Stimulated activated CD4-positive, alpha-beta T cell treated with anti-CD3 and anti-CD28 coated beads, Interleukin-15, amount 100 ng/mL, for 24 hours (primary cell): ENCODE results near the gene CLP1.
"Not testable (repeated sequence)": the region's sequence is repeated elsewhere in the genome, so short reads cannot be mapped to it uniquely, and the experiment has no call there.

Experiments used
- DNase-seq: peaks from one replicate; pipeline ENCODE4 v3.0.0-alpha.2; 2020

The CLP1 gene

DNA sequence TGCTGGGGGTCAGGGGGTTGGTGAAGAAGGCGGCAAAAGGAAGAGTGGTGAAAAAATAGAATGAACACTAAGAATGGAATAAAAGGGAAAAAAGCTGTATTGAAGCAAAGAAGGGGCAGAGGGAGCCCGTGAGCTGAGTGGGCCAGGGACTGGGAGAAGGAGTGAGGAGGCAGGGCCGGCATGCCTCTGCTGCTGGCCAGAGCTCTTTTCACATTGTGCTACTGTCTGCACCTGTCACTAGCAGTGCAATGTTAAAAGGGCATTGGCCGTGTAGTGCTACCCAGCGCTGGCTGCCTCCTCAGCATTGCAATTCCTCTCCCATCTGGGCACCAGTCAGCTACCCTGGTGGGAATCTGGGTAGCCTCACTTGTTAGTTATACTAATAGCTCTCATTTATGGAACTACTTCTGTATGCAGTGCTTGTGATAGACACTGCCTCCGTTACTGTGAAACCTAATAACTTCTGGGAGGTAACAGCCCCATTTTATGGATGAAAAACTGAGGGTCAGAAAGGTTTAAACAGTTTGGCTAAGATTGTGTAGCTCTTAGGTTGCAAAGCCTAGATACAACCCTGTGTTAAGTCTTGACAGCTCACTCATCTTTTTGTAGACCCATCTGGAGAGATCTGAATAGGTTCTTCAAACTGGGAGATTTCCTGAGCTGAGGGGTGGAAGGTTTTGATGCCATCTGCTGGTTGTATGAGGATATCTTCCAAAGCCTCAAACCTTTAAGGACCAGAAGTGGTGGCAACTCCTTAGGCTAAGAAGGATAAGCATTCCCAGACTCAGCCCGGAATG, 16.4 kb upstream of the CLP1 start:
- DNase-seq = no peak

DNA sequence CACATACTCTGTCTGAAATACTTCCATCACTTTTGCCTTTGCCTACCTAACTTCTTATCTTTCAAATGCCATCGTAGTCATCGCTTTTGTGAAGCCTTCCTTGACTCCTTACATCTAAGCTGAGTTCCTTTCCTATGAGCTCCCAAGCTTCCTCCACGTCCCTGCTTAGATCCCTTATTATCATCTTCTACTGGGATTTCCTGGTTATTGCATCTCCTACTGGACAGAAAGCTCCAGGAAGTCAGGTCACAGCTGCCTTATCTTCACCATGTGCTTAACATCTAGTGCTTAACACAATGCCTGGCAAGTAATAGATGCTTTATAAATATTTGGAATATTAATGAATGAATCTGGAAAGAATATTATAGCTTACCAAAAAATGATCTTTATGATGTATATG, 13.8 kb upstream of the CLP1 start:
- DNase-seq = no peak

DNA sequence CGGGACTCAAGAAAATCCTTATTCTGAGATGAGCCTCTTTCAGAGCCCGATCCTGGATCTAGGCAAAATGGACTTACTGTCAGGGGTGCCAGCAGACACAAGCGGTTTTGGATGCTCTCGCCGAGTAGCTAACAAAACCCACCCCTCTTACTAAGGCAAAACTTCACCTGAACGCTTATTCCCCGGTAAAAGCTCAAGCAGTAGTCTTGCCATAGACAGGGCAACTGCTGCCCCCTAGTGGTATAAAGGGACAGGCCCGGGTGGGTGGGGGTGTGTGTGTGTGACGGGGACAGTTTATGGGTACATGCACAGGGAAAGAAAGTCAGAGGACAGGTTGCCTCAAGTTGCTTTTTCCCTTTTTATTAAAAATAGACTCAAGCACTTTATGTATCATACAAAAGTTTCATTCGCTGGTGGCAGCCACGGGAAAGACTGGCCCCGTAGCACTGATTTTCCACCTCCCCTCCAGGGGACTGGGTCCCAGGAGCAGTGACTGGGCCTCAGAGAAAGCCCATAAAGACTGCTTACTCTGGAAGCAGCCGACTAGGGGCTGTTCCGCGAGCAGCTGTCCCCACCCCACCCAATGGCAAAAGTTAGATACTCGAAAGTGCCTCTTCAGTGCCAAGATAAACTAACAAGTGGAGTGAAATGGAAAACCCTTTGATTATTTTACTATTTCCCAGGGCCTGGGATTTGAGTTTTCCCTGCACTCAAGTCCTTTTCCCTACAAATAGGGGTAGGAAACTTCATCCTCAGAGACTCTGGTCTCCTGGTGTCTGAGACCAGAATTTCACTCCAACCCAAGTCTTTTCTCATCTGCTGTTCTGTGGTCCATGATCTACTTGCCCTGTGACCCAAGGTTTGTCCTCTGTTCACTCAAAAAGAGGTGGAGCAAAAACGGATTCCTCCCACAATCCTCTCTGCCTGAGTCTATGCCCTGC, 12.5 kb upstream of the CLP1 start:
- DNase-seq = peak; percentile 90

DNA sequence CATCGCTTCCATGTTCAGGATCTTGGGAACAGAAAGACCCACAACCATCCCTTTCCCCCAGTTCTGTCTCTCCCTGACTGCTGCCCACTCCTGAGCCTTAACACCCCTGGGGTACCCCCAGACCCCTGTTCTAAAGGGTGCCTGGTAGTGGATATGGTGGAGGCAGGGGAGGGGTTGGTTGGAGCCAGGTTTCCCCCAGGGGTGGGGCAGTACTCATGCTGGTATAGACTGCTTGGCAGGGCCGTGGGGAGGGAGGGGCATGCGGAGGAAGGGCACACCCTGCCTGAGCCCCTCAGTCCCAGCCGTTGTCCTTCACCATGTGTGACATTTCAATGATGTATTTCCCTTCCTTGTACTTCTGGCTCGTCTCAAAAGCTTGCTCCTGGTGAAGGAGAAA, 11.9 kb upstream of the CLP1 start:
- DNase-seq = no peak

DNA sequence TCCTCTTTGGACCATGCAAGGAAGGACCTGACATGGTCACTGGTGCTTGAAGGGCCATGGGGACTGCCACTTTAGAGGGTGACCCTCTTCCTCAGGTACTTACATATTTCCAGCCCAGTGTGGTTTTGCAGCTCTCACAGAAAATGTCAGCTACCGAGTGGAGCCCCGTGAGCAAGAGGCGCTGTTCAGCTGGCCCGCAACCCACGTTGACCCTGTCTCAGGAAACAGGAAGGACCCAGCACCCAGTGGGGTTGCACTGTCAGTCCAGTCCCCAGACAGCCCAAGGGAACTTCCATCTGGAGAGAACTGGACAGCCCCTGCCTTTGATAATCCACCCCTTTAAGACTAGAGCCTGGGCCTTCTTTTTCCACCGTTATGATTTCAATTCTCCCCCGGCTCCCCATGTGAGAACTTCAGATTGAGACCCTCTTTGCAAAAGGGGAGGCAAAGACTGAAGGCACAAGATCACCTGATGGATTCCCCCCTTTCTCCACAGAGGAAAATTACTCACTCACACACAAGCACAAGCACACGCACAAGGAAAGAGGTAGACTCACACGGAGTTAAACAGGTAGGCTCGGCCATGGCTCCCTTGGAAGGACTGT, 11.3 kb upstream of the CLP1 start:
- DNase-seq = no peak

DNA sequence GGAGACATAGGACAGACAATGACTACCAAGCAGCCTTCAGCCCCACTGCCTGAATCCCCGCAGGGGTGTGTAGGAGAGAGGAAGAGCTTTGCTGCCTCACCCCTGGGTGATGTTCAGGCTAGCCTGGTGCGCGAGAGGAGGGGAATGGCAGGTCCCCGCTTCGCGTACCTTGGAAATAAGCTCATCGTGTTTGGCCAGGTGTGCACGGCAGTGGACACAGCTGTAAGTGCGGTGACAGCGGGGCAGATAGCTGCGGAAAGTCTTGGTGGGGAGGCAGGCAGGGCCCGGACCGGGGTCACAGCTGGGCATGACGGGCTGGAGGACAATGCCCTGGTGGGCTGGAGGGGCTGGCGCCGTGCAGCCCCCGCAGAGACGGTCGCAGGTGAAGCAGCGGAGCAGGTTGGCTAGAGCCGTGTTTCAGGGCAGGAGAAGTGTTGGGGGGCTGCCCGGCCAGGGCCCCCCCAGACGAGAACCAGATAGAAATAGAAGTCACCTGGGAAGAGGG, 10.7 kb upstream of the CLP1 start:
- no peak for DNase-seq

DNA sequence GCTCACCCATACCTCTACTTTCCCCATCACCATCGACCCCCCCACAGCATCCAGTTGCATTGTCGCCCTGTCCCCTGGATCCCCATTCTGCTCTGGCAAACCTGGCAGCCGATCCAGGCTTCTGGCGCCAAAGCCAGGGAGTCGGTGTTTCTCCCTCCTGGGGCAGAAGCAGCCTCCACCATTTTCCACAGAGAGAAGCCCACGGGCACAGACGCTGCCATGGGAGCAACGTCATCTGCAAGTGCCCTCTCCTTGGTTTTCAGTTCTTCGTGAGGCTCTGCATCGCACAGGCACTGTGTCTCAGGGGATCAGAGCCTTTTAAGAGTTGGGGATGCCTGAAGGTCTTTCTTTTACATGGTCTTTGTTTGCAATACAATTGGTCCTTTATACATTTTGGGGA, 10.2 kb upstream of the CLP1 start:
- no peak for DNase-seq

DNA sequence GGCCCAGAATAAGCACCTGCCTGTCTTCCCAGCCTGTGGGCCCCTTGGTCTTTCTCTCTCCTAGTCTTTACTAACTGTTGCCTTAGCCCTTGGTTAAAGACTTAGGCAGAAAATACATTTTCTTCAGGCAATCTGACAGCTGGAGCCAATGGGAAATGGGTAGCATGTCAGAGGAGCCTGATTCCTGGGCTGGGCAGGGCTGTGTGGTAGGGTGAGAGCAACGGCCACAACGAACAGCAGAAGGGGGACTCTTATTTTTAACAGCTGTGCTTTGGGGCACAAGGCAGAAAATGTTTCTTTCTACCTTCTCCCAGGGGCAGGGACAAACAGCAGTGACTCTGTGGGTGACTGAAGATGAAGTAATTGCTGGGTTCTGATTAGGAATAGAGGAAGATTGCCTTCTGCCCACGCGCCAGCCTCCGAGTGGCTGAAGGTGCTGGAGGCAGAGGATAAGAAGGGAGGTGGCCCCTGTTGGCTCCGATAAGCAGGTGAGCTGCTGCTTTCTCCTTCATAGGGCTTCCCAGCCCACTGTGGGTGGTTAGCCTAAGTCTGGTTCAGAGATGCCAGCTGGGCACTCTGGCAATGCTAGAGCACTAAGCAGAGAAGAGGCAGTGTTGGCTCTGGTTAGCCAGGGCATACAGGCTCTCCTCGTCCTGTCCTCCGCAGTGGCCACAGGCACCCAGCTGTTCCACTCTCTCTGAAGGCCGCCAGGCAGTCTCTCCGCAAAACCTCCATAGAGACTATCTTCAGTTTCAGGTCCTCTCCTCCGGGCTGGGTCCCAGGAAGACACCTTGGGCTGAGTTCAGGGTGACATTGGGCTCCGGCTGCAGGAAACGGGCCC, 9.4 kb upstream of the CLP1 start:
- DNase-seq = peak; percentile 31

DNA sequence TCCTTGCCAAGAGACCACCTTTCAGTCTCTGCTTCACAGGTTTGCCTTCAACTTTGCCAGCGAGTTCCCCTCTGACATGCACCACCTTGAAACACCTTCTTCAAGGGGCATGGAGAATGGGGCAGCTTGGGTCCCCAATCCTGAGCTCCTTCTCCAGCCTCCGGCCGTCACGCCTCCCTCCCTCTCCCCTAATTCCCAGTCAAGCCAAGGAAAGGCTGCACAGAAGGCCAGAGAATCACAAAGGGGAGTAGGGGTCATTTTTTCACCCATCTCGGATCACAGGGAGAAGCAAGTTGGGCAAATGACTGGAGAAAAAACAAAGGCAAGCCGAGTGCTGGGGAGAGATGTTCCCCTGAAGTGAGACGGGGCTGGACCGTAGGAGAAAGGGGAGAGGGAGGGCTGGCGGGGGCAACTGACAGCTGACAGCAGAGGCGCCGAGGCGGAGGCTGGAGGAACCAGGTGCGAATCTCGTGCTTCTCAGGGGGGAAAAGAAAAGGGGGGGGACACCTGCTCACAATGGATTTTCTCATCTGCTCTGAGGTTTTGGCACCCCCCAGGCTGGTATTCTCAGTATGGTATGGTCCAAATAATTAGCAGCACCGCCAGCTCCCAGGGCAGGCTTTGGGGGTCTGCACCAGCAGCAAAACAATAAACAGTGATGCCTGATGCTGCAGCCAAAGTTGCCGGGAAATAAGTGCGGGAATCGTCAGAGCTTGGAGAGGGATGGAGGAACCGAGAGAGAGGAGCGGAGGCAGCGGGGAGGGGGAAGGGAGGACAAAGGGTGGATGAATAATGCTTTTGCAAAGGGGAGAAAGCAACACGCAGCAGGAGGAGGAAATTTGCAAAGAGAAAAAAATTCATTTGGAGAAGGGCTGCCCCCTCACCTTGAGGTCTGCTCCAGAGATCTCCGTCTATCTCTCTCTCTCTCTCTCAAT, 8.5 kb upstream of the CLP1 start:
- DNase-seq = no peak

DNA sequence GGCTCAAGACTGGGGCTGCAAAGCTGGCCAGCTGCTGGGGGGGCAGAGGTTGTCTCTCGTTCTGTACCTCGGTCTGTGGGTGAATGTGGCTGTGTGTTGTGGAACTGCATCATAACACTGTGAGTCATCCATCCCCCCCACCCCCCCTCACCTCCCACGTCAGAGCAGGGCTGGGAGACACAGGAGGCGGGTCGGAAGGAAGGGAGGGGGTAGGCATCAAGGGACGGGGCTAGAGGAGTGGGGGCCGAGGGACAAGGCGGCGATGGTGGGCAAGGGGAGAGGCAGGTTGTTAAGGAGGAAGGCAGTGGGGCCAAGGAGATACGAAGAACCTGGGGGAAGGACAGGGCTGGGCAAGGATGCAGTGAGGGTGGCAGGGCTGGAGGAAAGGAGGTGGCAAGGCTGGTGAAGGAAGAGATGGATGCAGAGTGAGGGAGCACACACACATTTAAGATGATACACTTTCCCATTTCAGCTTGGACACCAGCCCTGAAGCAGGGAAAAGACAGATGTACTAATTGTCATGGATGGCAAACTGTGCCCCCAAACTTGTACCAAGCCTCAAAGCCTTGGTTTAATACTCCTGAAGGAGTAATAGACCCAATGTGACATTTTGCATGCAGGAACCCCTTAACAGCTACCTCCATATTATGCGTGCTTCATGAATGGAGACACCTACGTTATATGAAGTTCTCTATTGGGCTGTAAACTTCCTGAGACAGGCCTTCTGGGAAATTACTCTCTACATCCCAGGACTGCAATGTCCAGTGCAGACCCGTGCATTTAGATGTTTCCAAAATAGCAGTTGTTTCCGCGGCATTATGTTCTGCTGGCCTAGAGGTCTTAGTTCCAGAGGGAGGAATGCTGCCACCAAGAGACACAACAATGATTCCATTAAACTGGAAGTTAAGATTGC, 7.5 kb upstream of the CLP1 start, which contains the start of gene YPEL4:
Gene YPEL4, minus strand, starts transcription at position 87 of the 913 bp plus-strand sequence. CDS start 2,805 bp downstream, outside the sequence.
- peak; percentile 60 for DNase-seq

DNA sequence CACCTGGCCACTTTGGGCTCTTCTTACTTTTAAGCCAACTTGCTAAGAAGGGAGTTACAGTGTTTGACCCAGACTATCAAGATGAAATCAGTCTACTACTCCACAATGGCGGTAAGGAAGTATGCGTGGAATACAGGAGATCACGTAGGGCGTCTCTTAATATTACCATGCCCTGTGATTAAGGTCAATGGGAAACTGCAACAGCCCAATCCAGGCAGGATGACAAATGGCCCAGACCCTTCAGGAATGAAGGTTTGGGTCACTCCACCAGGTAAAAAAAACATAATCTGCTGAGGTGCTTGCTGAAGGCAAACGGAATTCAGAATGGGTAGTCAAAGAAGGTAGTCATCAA, 6.8 kb upstream of the CLP1 start:
- DNase-seq = no peak

DNA sequence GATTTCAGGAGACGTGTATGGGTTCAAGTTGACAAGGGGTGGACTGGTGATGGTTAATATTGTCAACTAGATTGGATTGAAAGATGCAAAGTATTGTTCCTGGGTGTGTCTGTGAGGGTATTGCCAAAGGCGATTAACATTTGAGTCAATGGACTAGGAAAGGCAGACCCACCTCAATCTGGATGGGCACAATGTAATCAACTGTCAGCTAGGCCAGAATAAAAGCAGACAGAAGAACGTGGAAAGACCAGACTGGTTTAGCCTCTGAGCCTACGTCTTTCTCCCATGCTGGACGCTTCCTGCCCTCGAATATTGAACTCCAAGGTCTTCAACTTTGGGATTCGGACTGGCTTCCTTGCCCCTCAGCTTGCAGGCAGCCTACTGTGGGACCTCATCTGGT, 6.2 kb upstream of the CLP1 start:
- DNase-seq = no peak

DNA sequence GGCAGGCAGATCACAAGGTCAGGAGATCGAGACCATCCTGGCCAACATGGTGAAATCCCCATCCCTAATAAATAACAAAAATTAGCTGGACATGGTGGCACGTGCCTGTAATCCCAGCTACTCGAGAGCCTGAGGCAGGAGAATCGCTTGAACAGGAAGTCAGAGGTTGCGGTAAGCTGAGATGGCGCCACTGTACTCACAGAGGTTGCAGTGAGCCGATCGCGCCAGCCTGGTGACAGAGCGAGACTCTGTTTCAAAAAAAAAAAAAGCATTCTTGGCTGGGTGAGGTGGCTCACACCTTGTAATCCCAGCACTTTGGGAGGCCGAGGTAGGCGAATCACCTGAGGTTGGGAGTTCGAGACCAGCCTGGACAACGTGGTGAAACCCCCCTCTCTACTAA, 5.3 kb upstream of the CLP1 start:
- not testable (repeated sequence) for DNase-seq

DNA sequence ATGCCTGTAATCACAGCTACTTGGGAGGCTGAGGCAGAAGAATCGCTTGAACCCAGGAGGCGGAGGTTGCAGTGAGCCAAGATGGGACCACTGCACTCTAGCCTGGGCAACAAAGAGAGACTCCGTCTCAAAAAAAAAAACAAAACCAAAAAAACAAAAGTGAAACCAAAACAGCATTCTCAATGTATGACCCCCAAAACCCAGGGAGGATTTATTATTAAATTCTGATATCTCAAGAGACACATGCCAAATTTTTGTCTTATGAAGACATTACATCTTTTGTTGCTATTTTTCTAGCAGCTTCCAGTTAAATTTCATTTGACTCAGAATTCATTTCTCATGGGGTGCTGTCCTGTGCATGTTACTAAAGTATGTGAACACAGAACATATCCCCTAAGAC, 4.9 kb upstream of the CLP1 start:
- DNase-seq = no peak

DNA sequence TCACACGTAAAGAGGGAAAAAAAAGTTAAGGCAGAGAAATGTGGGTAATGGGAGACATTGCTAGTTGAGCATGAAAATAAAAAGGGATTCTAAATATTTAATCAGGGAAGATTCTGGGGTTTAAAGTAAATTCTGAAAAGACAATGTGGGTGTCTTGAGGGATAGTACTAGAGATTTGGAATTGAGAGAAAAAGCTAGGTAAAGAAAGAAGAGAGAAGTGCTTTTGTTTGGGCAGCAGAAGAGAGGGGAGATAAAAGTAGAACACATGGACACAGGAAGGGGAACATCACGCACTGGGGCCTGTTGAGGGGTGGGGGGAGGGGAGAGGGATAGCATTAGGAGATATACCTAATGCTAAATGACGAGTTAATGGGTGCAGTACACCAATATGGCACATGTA, 4.4 kb upstream of the CLP1 start:
- DNase-seq = no peak

DNA sequence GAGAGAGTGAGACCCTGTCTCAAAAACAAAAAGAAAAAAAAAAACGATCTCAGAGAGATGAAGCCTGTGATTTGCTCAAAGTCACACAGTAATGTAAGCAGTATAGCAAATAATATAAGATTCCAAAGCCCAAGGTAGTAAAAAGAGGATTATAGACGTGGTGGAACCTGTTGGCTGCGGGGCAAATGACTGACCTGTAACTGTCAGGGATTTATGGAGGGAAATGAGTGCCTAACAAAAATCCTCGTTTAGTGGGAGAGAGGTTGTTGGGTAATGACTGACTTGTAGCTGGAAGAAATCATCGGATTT, 723 bp upstream of the CLP1 start:
- no peak for DNase-seq

DNA sequence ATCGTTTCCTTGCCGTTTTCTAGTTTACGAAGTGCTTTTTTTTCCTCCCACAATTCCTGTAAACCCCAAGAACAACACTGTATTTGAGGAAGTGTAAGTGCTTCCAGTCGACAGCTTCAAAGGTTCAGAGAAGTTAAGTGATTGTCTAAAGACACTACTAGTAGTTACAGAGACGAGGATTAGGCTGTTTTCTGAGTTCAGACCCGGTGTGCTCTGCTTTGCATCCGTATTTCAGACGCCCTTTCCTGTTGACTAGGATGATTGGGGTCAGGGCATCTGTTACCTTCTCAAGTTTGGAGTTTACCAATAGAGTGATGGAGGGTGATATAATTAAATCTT, 430 bp downstream of the CLP1 start:
- DNase-seq = no peak

DNA sequence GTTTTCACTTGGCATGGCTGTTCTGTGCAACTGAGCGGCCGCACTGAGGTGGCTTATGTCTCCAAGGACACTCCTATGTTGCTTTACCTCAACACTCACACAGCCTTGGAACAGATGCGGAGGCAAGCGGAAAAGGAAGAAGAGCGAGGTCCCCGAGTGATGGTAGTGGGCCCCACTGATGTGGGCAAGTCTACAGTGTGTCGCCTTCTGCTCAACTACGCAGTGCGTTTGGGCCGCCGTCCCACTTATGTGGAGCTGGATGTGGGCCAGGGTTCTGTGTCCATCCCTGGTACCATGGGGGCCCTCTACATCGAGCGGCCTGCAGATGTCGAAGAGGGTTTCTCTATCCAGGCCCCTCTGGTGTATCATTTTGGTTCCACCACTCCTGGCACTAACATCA, 2.1 kb downstream of the CLP1 start:
- DNase-seq = no peak

DNA sequence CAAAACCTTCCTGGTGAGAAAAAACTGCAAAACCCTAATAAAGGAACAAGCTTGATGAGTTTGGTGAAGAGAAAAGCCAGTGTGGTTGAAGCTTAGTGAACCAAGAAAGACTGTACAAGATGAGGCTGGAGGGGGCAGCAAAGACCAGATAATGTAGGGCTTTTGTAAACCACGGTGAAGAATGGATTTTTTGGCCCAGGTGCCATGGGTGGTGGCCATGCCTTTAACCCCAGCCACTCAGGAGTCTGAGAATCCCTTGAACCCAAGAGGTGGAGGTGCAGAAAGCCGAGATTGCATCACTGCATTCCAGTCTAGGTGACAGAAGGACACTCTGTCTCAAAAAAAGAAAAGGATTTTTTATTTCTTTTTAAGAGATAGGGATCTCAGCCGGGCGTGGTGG, 5.3 kb downstream of the CLP1 start:
- DNase-seq = no peak

DNA sequence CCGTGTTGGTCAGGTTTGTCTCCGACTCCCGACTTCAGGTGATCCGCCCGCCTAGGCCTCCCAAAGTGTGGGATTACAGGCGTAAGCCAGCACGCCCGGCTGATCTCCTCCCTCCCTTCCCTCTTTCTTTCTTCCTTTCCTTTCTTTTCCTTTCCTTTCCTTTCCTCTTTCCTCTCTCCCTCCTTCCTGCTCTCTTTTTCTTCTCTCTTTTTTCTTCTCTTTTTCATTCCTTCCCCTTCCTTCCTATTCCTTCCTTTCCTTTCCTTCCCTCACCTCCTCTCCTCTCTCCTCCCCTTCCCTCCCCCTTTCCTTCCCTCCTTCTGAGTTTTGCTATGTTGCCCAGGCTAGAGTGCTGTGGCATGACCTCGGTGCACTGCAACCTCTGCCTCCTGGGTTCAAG, 6.4 kb downstream of the CLP1 start:
- no peak for DNase-seq
